GM11168 (cell line): Measurements from ENCODE around the gene COL4A2.

ENCODE experiments used
- in situ Hi-C: fragments of 300-500 bp; cut with MboI; formaldehyde crosslinking; loops from one replicate; pipeline ENCODE4 v1.12.0; 2022; ENCODE audit warnings: low sequenced_read_pairs; ENCODE audit not compliant: unreplicated experiment

Gene COL4A2

DNA sequence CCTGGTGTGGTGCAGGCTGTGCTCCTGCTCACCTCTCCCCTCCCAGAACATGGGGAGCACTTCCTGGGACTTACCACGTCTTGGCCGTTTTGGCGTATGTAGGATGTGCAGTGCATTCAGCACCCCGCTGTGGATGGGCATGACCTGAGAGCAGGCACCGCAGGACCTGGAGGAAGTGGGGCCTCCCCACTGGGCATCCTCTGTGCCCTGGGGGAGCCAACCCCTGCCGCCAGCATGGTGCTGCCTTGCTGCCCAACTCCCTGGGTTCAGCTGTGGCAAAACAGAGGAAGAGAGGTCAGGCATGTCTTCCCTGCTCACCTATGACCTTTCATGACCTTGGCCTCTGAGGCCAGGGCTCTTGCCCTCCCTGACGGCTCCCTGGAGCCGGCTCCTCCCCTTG is 150.9 kb downstream of the COL4A2 start:
- in situ Hi-C loops, result no loop called here

- in situ Hi-C loops, result no loop called here
Observed at GRCh38 chr13:110458594-110459365, 151.7 kb downstream of the COL4A2 start.

DNA sequence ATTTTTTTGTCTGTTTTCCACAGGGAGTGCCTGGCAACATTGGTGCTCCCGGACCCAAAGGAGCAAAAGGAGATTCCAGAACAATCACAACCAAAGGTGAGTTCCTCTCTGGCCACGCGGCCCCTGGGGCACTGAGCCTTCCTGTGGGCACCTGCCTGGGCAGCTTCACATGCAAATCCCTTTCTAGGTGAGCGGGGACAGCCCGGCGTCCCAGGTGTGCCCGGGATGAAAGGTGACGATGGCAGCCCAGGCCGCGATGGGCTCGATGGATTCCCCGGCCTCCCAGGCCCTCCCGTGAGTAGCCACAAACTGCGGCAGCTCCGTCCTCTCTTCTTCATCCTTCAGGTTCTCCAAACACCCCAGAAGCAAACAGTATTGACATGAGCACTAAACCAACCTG is 155.0 kb downstream of the COL4A2 start:
- in situ Hi-C loops, result no loop called here

DNA sequence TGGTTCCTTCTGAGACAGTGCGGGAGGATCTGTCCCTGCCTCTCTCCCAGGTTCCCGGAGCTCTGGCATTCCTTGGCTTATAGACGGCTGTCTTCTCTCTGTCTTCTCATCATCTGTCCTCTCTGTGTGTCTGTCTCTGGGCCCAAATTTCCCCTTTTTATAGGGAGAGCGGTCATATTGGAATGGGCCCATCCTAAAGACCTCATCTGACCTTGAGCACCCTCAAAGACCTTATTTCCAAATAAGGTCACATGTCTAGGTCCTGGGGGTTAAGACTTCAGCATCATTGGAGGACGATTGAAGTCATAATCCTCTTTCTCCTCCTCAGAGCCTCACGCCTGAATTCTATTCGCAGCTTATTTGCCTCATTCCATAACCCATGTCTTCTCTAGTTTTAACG is 156.1 kb downstream of the COL4A2 start:
- in situ Hi-C loops, result no loop called here

- in situ Hi-C loops, result no loop called here
Observed at GRCh38 chr13:110463871-110464510, 156.9 kb downstream of the COL4A2 start.

DNA sequence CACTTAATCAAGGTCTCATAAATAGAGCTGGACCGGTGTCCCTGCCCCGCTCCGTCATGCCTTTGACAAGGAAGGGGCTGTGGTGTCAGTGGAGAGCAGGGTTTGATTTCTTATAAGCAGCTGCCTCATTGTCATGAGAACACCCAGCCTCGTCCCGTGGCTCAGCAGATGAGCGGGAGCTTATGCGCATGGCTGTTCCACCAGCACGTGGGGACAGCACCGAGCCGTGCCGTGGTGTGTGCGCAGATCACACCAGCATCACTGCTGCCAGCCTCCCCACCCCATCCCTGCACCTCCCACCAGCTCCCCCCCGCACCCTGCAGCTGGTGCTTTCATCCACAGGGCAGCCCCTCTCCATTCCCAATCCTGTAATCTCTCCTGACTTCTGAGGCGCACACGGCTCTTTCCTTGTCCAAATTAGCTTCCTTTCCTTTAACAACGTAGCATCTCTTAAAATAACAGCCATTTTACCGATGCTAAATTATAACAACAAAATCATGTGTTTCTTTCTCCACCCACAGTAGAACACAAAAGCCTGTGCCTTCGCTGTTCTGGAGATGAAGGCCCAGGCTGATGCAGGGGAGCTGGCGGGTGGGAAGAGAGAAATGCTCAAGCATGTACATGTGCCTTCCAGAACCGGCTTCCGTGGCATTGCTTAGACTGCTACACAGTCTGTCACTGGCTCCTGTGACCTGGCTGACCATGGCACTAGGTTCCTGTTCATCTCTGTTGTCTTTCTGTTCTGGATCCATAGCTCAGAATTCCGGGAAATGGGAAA is 157.7 kb downstream of the COL4A2 start:
- in situ Hi-C loops, result no loop called here

- in situ Hi-C loops, result no loop called here
Observed at GRCh38 chr13:110465696-110466095, 158.6 kb downstream of the COL4A2 start.

GRCh38 chr13:110466266-110466915 is 159.3 kb downstream of the COL4A2 start:
- in situ Hi-C loops, result no loop called here

DNA sequence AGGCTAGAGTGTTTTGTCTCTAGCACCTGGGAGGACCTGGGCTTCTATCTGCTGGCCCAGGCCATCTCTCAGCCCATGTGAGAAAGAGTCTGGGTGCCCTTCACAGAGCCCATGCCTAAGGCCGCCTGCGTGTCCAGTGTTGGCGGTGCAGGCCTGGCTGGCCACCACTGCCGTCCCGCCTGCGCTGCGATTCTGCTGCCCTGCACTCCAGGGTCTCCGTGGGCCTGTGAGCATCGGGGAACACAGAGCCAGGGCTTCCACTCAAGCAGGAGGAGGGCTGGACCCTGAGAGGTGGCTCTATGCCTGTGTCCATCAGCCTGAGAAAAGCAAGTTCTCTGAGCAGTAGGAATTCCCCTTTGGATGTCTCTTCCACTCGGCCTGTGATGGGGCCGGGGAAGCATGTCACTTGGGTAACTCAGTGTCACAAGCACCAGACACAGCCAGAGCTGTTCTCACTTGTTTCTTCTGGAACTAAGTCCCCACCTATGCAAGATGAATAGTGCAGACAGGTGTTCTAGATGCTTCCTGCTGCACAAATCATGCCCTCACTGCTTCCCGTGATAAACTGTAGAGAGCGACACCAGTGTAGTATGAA is 160.5 kb downstream of the COL4A2 start:
- in situ Hi-C loops, result no loop called here

GRCh38 chr13:110468986-110469495 is 162.0 kb downstream of the COL4A2 start:
- in situ Hi-C loops, result no loop called here

DNA sequence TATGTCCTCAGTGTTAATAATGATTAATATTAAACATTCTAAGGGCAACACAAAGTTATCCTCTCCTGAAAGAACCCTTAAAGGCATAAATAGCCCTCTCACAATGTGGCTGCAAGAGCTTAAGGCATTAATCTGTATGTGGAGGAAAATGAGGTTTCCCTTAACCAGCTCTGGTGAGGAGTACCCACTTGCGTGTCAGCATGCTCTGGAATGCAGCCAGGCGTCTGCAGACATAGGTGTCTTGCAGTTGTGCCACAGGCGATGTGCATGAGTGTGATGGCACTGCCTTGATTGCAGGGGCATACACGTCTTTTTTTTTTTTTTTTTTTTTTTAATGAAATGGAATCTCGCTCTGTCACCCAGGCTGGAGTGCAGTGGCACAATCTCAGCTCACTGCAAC is 162.5 kb downstream of the COL4A2 start:
- in situ Hi-C loops, result no loop called here

DNA sequence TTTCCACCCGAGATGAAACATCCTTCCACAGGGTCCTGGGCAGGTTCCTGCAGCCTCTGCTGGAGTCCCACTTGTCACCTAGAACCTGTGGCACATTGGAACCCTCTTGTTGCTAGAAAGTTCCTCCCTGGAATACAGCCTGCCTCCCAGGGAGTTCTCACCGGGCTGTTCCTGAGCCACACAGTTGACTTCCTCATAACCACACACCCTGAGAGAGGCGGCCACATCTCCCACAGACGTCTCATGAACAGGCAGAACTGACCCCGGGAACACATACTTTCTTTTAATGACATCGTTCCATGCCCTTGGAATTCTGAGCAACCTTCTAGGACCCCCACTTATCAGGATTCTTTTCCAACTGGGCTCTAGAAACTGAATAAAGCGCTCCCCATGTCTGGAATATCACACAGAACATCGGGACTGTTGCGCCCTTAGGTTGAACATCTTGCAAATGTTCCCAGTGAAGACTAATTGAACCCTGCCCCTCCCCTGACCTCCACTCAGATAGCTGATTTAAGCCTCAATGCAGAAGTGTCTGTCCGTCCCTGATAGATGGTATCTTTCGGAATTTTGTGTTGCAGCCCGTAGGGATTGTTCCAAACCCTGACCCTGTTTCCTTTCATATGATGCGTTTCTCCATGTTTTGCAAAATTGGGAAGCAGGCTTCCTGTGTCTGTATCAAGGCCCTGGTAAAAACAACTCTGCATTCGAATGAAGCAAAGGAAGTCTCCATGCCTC is 163.4 kb downstream of the COL4A2 start:
- in situ Hi-C loops, result no loop called here

- in situ Hi-C loops, result no loop called here
Observed at GRCh38 chr13:110471156-110471832, 164.2 kb downstream of the COL4A2 start.

DNA sequence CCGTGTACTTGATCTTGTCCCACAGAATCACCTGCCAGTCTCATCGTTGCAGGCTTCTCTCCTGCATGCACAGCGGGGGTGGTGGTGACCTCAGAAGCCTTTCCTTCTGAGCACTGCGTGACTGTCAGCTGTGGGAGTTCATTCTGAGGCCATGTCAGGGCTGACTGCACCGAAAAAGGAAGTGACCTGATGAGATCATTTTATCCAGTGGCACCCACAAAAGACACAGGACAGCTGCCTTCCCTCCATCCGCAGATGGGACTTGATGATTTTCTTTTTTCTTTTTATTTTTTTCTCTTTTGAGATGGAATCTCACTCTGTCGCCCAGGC is 164.7 kb downstream of the COL4A2 start:
- in situ Hi-C loops, result no loop called here

DNA sequence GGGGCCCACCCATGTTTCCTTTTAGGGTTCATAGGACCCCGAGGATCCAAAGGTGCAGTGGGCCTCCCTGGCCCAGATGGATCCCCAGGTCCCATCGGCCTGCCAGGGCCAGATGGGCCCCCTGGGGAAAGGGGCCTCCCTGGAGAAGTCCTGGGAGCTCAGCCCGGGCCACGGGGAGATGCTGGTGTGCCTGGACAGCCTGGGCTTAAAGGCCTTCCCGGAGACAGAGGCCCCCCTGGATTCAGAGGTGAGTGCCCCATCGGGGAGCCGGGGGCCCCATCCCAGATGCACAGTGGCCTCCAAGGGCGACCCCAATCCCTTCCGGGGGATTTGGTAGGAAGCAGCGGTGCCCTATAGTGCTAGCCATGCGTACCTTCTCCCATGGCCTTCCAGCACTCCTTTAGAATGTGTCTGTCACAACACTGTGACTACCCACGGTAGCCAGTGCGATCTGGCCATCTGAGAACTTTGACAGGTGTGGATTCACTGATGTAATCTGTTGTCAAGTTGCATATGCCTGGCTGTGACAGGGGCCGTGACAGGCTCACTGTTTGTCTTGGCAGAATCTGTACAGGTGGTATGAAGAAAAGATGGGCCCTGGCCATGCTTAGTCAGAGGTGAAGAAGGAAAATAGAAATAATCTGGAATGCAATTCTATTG is 165.9 kb downstream of the COL4A2 start:
- in situ Hi-C loops, result no loop called here

GRCh38 chr13:110474713-110475112 is 167.6 kb downstream of the COL4A2 start:
- in situ Hi-C loops, result no loop called here

- in situ Hi-C loops, result no loop called here
Observed at GRCh38 chr13:110475117-110475516, 168.0 kb downstream of the COL4A2 start.

GRCh38 chr13:110475550-110476219 is 168.6 kb downstream of the COL4A2 start:
- in situ Hi-C loops, result no loop called here
